Transverse colon (tissue), 4 donors: ENCODE measurements around the gene GNAL.

Experiments
- EP300 ChIP-seq: sonication (generic); formaldehyde crosslinking; IDR thresholded peaks from one replicate; pipeline ENCODE4 v1.6.1; 2017; ENCODE audit warnings: antibody characterized with exemption, low read depth
- POLR2AphosphoS5 ChIP-seq, 3 donors: sonication (generic); formaldehyde crosslinking; IDR thresholded peaks; one replicate each; pipeline ENCODE4 v1.6.1; 2016; ENCODE audit warnings: antibody characterized with exemption in 3 of 3
- TF ChIP-seq, protein P1 (sequence below), 5 experiments: fragments of 200-600 bp in 3 of 5; fragments of 450-650 bp in 2 of 5; sonication (generic) in 3 of 5; IDR thresholded peaks; 1 replicate in 2 of 5; 2 replicates in 3 of 5; pipeline ENCODE4 v1.5.1; 2016 to 2017; ENCODE audit warnings: antibody characterized with exemption in 5 of 5, inconsistent platforms in 3 of 5, mild to moderate bottlenecking in 2 of 5, moderate library complexity in 1 of 5

- TF ChIP-seq, protein P1, sequence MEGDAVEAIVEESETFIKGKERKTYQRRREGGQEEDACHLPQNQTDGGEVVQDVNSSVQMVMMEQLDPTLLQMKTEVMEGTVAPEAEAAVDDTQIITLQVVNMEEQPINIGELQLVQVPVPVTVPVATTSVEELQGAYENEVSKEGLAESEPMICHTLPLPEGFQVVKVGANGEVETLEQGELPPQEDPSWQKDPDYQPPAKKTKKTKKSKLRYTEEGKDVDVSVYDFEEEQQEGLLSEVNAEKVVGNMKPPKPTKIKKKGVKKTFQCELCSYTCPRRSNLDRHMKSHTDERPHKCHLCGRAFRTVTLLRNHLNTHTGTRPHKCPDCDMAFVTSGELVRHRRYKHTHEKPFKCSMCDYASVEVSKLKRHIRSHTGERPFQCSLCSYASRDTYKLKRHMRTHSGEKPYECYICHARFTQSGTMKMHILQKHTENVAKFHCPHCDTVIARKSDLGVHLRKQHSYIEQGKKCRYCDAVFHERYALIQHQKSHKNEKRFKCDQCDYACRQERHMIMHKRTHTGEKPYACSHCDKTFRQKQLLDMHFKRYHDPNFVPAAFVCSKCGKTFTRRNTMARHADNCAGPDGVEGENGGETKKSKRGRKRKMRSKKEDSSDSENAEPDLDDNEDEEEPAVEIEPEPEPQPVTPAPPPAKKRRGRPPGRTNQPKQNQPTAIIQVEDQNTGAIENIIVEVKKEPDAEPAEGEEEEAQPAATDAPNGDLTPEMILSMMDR (IDR thresholded peaks at IDR 0.05), result no peak
- no peak for TF ChIP-seq EP300
- TF ChIP-seq POLR2AphosphoS5 (IDR thresholded peaks at IDR 0.05), result no peak
Observed at GRCh38 chr18:11750171-11750570, 61.1 kb downstream of the GNAL start.
